NCI-H1436 treated with DMSO at 0.1 percent for 48 hours (cell line): ENCODE data around the gene FXN.
"Not testable (repeated sequence)": the region's sequence is repeated elsewhere in the genome, so short reads cannot be mapped to it uniquely, and the experiment has no call there.

ENCODE experiments used
- DNase-seq: peaks from one replicate; lab custom pipeline; 2025; lab: John Stamatoyannopoulos, UW

FXN gene

GRCh38 chr9:69035438-69036308, at the start of gene FXN:
Gene FXN, plus strand, starts transcription at chr9:69035752. Its CDS starts 31 bp downstream, at chr9:69035783.
- DNase-seq: no peak

DNA sequence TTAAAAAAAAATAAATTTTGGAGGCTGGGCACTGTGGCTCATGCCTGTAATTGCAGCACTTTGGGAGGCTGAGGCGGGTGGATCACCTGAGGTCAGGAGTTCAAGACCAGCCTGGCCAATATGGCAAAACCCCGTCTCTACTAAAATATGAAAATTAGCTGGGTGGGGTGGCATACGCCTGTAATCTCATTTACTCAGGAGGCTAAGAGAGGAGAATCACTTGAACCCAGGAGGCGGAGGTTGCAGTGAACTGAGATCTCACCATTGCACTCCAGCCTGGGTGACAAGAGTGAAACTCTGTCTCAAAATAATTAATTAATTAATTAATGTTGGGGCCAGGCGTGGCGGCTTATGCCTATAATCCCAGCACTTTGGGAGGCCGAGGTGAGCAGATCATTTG, 48.6 kb upstream of the FXN start:
- not testable (repeated sequence) for DNase-seq

DNA sequence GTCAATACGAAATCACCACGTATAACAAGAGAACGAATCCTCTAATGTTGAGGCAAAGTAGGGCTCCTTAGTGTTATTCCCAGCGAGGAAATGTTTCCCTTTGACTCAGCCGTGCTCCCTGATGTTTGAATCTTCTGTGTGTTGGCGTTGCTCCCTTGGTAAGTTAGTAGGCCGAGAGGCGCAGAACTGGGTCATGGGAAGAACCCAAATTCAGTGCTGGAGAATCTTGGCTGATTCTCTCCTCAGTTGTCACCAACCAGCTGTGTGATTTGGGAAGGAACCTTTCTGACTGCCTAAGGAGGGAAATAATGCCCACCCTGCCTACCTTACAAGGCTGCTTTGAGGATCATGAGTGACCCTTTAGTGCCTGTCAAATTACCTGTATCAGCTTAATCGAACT, 44.1 kb upstream of the FXN start:
- DNase-seq: no peak

GRCh38 chr9:68995776-68996175, 39.8 kb upstream of the FXN start:
- no peak for DNase-seq

DNA sequence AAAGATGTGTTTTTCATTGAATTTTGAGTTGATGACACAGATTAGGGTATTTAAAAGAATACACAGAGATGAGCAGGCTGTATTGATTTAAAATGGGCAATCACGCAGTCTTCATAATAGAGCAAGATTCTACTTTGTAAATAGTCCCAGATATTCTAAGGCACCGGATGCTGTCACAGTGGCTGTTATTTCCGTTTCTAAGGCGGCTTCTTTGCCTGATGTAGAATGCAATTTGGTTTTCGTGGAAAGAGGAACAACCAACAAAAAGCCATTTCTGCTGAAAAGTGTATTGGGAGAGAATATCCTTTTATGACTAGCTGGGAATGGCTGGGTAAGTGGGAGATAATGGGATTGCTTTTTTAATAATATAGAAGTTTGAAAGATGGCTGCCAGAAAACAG, 39.1 kb upstream of the FXN start:
- DNase-seq: no peak

GRCh38 chr9:68997666-68998065, 37.9 kb upstream of the FXN start:
- DNase-seq: no peak

DNA sequence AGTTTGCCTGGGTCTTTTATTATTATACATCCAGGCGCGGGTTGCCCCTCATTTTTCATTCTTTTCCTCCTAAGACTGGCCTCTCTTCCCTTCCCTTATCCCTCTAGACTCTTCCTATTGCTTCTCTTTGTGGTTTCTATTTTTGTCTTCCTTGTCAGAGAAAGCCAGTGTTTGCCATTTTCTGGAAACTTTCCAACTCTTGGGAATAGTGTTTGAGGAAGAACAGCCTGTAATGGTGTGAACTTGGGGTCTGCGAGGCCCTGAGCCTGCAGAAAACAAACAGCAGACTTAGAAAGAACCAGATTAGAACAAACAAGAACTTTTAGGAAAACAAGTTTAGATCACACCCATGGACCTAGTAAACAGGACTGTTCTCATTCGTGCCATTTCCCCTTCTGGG, 37.2 kb upstream of the FXN start:
- no peak for DNase-seq

- DNase-seq: no peak
Observed at GRCh38 chr9:68998812-68999211, 36.7 kb upstream of the FXN start.

DNA sequence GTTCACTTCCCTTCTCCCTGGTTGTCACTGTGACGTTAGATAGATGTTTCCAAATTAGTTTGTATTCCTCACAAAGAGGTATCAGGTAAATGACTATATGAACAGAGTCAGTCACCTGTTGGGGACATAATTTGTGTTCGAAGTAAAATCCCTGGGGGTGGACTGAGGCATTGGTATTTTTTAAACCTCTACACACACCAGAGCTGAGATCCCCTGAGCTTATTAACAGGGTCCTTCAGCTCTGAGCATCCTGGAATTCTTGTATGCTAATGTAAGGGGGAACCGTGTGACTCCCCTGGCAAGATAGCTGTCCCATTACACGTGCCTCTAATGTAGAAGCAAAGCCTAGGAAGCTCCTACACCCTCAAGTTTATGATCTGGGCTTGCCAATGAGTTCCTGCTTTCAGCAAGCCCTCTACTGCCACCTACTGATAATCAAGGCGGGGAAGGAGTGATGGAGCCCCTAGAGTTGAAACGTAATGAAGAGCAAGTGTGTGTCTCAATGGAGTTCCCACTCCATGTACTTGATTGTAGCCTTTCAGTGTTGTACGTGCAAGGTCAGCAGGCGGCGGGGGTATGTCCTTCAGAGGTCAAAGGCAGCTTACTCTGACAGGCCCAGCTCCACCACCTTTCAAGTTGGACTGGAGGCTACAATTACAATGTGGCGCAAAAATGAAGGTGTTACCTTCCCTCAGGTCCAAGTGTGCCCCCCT, 36.0 kb upstream of the FXN start:
- no peak for DNase-seq

DNA sequence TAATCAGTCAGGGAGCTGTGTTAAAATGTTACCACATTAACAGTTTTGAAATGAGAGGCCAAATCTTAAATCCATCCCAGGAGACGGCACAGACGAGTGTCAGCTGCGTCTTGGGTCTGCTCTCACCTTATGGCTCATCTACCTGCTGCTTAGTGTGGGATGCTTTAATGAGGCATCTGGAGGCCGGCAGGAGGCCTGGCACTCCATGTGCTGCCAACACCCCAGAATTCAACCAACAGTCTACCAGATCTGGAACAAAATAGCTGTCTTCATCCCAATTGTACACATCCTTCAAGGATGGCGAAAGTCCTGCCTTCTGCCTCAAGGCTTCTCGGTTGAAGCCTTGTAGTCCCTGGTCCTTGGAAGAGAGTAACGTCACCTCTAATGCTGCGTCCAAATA, 33.6 kb upstream of the FXN start:
- DNase-seq: no peak

GRCh38 chr9:69003051-69003450, 32.5 kb upstream of the FXN start:
- DNase-seq: no peak

DNA sequence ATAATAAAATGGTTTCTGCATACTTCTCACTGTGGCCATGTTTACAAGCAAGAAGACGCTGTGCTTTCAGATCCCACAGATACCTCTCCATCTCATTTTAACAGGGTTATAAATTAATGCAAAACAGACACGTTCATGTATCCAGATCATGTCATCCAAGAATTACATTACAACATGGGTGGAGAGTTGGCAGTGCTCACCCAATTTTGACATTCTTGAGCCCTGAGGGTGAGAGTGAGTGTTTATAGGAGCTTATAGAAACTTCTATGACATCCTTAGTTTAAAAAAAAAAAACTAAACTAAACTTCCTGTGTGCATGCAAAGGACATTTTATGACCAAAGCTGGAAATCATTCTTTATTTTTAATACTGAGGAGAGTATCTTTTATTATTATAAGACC, 30.7 kb upstream of the FXN start:
- no peak for DNase-seq

DNA sequence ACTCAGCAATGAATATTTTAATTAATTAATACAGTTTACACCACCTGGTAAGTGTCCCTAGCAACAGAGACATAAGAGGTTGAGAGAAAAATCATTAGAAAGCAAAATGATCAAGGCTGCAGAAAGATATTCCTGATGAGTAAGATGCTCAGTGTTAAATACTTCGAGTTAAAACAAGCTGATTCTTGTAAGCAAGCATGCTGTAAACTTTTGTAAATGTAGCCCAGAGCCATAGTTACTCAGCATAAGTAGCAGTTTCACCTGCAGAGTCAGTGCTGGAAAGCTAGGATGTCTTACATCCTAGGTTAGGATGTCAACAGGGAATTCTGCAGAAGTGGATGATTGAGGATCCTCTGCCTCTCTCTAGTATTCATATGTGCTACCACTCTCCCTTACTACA, 25.8 kb upstream of the FXN start:
- DNase-seq: no peak

- DNase-seq: no peak
Observed at GRCh38 chr9:69012696-69013381, 22.7 kb upstream of the FXN start.

- DNase-seq: no peak
Observed at GRCh38 chr9:69013382-69013727, 22.2 kb upstream of the FXN start.

DNA sequence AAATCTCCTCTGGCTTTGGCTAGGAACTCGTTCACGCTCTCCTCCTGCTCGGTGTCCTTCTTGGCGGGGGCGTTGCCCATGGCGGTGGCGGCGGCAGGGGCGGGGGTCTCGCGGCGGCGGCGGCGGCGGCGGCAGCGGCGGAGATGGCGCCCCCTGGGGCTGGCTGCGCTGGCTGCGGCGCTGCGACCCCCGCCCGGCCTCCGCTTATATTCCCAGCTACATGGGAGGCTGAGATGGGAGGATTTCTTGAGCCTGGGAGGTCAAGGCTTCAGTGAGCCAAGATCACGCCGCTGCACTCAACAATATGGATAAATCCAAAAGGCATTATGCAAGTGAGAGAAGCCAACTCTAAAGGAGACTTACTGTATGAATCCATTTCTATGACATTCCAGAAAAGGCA, 21.5 kb upstream of the FXN start, which contains the start of gene PRKACG:
Gene PRKACG (minus strand): TSS at position 101 of the 400 bp plus-strand sequence. CDS start 21 bp downstream, at position 80.
- no peak for DNase-seq

DNA sequence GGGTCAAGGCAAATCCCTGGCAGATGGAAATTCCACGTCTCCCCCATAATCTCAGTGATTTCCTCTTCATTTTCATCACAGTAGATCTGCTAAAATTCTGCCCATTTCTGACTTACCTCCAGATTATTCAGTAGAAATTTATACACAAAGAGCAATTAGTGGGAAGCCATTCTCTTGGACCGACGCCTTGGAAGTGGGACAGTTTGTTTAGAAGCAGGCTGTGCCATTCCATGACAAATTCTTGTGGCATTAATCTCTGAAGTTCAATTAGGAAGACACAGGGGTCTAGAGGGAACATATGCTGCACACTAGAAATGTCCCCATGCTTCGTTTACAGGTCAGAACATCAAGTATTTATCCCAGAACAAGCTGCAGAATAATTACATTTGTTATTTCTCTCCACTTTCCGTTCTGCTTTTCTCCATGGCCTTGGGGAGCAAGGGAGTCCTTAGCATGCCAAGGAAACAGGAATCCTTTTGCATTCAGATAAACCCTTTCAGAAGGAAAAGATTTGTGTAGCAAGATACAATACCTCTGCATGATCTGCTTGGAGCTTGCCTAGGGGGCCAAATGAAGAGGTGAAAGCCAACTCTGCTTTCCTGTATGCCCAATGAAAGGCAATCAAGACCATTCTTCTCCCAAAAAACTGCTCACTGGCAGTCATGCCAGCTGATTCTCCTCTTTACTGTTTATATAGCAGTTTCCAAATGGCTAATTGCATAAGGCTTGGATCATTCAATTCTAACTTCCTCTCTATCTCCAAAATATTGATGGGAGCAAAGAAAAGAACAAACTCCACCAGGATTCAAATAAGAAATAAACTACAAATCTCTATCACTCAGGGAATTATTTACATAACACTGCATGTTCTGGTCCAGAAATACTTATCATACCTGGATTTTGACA, 19.1 kb upstream of the FXN start:
- DNase-seq: no peak

- DNase-seq: no peak
Observed at GRCh38 chr9:69018737-69019136, 16.8 kb upstream of the FXN start.

DNA sequence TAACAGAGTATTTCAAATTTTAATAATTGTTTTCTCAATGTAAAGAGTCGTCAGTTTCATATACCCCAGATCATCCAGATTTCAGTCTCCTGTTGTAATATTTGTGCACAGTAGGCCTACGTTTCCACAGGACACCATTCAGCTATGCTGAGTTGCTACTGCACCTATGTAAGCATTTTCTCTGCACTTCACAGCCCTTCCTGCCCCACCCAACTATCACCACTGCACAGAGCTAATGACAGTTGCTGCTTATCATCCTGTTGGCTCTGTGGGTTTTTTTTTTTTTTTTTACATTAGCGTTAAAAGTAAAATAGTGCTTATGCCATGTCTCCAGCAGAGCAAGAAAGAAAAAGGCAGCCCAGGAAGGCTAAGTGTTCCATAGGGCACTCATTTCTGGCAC, 15.7 kb upstream of the FXN start:
- no peak for DNase-seq

DNA sequence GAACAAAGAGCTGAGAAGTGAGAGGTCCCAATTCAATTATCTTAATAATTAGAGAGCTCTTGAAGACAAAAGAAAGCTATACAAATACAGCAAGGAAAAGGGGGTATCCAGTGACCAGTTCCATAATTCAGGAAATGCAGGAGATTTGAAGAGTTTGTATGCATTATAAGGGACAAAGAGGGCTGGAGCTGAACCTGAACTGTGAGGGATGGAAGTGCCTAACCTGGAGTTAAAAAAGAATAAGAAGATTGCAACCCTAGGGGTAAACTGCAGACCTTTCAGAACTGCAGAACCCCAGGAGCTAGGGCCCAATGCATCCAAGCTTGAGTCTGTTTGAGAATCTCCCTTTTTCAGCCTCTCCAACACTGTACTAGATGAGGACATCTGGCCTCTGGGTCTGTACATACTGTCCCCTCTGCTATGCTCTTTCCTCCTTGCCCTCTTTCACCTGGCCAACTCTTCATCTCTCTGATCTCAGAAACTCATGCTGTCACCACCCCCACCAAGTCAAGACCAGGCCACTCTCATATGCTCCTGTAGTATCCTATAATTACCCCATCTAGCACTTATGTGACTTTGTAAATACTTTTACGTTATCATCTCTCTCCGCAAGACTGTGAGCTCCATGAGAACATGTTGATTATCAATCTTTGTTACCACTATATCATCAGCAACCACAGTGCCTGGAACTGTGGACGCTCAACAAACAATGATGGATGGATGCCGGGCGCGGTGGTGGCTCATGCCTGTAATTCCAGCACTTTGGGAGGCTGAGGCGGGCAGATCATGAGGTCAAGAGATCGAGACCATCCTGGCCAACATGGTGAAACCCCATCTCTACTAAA, 15.0 kb upstream of the FXN start:
- no peak for DNase-seq

- DNase-seq: peak; percentile 75
Observed at GRCh38 chr9:69023650-69024049, 11.9 kb upstream of the FXN start.
